PC-9 (cell line): ENCODE measurements around the gene ATP10D. TPM values are rescaled to one million over a fixed set of nuclear protein-coding genes. Genes with fewer than 3 reads are reported as not detected.

Experiments
- BruUV-seq: library from RNA; stranded (reverse); fragments of 400-500 nt; replicated peaks from 2 replicates; lab custom pipeline; 2021; lab: Mats Ljungman, UMichigan
- CTCF ChIA-PET: fragments of 300-600 bp; sonication (Branson Sonifier 250); formaldehyde crosslinking; loops from one replicate; lab custom pipeline; 2022; ENCODE audit warnings: antibody characterized with exemption; lab: Charles Lee
- POLR2A ChIA-PET: fragments of 300-600 bp; sonication (Branson Sonifier 250); formaldehyde crosslinking; loops from one replicate; lab custom pipeline; 2022; ENCODE audit warnings: antibody characterized with exemption; ENCODE audit not compliant: unreplicated experiment; lab: Charles Lee
- DNase-seq, 2 experiments: peaks; one replicate each; pipeline versions ENCODE4 v3.0.0 to v3.0.0-alpha.2; 2015 to 2022; ENCODE audit warnings: mixed read lengths in 1 of 2
- H2AFZ ChIP-seq: fragments of 200-600 bp; sonication (generic); 2 replicates; pipeline ENCODE4 v1.8.1; 2017; ENCODE audit warnings: antibody characterized with exemption
- H3F3A ChIP-seq: fragments of 200-600 bp; sonication (generic); 2 replicates; pipeline ENCODE4 v1.8.1; 2017; ENCODE audit warnings: antibody characterized with exemption, mild to moderate bottlenecking, low read depth; ENCODE audit not compliant: insufficient read depth
- H3K27ac ChIP-seq: fragments of 200-600 bp; sonication (generic); 2 replicates; pipeline ENCODE4 v1.6.1; 2016; ENCODE audit warnings: mixed run types
- H3K27me3 ChIP-seq: fragments of 200-600 bp; sonication (generic); 2 replicates; pipeline ENCODE4 v1.6.1; 2016; ENCODE audit warnings: low read depth, mixed run types; ENCODE audit not compliant: insufficient read depth
- H3K36me3 ChIP-seq: fragments of 200-600 bp; sonication (generic); 2 replicates; pipeline ENCODE4 v1.6.1; 2016; ENCODE audit warnings: low read depth, mixed run types
- H3K4me1 ChIP-seq: fragments of 200-600 bp; sonication (generic); replicated peaks from 2 replicates; pipeline ENCODE4 v1.6.1; 2016; ENCODE audit warnings: mixed run types; ENCODE audit not compliant: insufficient read depth
- H3K4me2 ChIP-seq: fragments of 200-600 bp; sonication (generic); 2 replicates; pipeline ENCODE4 v1.6.1; 2017; ENCODE audit warnings: mixed run types
- H3K4me3 ChIP-seq: fragments of 200-600 bp; sonication (generic); 2 replicates; pipeline ENCODE4 v1.6.1; 2016; ENCODE audit warnings: mixed run types
- H3K79me2 ChIP-seq: fragments of 200-600 bp; sonication (generic); 2 replicates; pipeline ENCODE4 v1.6.1; 2017; ENCODE audit warnings: low read depth, mixed run types
- H3K9me2 ChIP-seq: fragments of 200-600 bp; sonication (generic); 2 replicates; pipeline ENCODE4 v1.8.1; 2017; ENCODE audit warnings: mild to moderate bottlenecking; ENCODE audit not compliant: insufficient read depth
- H3K9me3 ChIP-seq: fragments of 200-600 bp; sonication (generic); 2 replicates; pipeline ENCODE4 v1.8.1; 2016; ENCODE audit warnings: low read depth; ENCODE audit not compliant: insufficient read depth
- H4K20me1 ChIP-seq: fragments of 200-600 bp; sonication (generic); 2 replicates; pipeline ENCODE4 v1.8.1; 2017; ENCODE audit not compliant: insufficient read depth
- EZH2 ChIP-seq: fragments of 200-600 bp; sonication (generic); IDR thresholded peaks from 2 replicates; pipeline ENCODE4 v1.8.0; 2017; ENCODE audit warnings: antibody characterized with exemption, low read depth
- intact Hi-C: fragments of 100-400 bp; cut with micrococcal nuclease; formaldehyde crosslinking; loops from one replicate; pipeline ENCODE4 v1.10.0; 2022; ENCODE audit not compliant: unreplicated experiment
- total RNA-seq: library from RNA; stranded (reverse); gene quantifications from 2 replicates; pipeline ENCODE4 v1.2.3, GENCODE V29; 2021
- TF ChIP-seq, protein P1 (sequence below): fragments of 200-600 bp; sonication (generic); conservative IDR thresholded peaks from 2 replicates; pipeline ENCODE4 v1.6.1; 2017; ENCODE audit warnings: mixed run types, antibody characterized with exemption, mild to moderate bottlenecking, moderate library complexity

The ATP10D gene
- total RNA-seq, 1 experiment from 2014 or later = 35.2 TPM

DNA sequence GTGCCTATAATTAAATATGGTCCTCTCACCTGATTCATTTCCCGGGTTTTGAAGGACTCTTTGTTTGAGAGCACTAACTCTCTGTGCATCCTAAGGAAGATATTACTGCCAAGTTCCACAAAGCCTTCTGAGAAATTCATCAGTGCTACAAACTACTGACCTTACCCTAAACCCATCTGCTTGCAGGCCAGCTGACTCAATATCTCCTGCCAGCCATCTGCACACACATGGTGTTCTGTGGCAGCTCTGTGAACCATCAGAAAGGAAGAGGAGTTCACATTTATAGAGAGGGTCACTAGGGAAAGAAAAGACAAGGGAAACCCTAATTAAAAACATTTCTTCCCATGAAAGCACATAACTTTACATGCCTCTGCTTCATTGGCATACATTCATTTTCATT lies 156.7 kb downstream of the ATP10D start:
- BruUV-seq = no TSS peak
- POLR2A ChIA-PET = no interaction called here

DNA sequence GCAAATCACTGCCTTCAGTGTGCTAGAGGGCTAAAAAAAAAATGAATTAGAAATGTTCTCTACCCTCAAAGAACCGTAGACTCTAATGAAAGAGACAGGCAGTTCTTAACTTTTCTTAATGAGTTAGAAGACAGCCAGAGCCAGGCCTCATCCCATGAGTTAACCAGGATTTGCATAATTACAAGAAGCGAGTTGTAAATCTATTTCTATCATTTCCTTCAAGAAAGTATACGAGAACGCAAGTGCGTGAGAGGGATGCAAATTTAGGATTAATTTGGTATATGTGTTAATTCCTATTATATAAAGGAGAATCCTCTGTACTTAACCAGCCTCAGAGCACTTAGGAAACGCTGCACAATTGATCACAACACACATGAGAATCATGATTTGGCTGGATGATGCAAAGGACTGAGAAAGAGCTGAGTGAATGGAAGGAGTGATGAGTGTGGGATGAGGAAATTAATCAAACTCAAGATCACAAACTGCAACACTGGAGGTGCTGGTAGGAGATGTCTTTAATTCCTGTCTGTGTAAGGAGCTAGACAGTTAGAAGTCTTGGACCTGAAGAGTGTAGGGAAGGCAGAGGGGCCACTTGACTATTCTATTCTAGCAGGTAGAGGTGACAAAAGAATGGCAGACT lies 157.2 kb downstream of the ATP10D start:
- ChIA-PET CTCF (no interaction called here), POLR2A (no interaction called here)
- no peak overlapping the region for H2AFZ ChIP-seq
- no TSS peak for BruUV-seq
- no peaks in the 10 kb centered on the region for H4K20me1 ChIP-seq
- no peak for TF ChIP-seq EZH2
- TF ChIP-seq, protein P1, sequence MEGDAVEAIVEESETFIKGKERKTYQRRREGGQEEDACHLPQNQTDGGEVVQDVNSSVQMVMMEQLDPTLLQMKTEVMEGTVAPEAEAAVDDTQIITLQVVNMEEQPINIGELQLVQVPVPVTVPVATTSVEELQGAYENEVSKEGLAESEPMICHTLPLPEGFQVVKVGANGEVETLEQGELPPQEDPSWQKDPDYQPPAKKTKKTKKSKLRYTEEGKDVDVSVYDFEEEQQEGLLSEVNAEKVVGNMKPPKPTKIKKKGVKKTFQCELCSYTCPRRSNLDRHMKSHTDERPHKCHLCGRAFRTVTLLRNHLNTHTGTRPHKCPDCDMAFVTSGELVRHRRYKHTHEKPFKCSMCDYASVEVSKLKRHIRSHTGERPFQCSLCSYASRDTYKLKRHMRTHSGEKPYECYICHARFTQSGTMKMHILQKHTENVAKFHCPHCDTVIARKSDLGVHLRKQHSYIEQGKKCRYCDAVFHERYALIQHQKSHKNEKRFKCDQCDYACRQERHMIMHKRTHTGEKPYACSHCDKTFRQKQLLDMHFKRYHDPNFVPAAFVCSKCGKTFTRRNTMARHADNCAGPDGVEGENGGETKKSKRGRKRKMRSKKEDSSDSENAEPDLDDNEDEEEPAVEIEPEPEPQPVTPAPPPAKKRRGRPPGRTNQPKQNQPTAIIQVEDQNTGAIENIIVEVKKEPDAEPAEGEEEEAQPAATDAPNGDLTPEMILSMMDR = no peak
- no peaks in the 10 kb centered on the region for H3K36me3 ChIP-seq
- no peaks in the 10 kb centered on the region for H3K4me1 ChIP-seq
- H3K79me2 ChIP-seq = no peaks in the 10 kb centered on the region
- no peak overlapping the region for H3K27ac ChIP-seq
- no peaks in the 10 kb centered on the region for H3K27me3 ChIP-seq
- no peak overlapping the region for H3K4me3 ChIP-seq
- no peak for DNase-seq
- no peaks in the 10 kb centered on the region for H3F3A ChIP-seq
- H3K9me3 ChIP-seq = no peaks in the 10 kb centered on the region
- intact Hi-C loops = no loop called here
- no peak overlapping the region for H3K4me2 ChIP-seq
- no peaks in the 10 kb centered on the region for H3K9me2 ChIP-seq

More for the DNA sequence above, 156.7 kb downstream of the ATP10D start:
- Histone ChIP-seq H3K9me3 (no peaks in the 10 kb centered on the region), H3K9me2 (no peaks in the 10 kb centered on the region), H3K4me1 (no peaks in the 10 kb centered on the region), H3K4me2 (no peak overlapping the region), H3K79me2 (no peaks in the 10 kb centered on the region), H3K27me3 (no peaks in the 10 kb centered on the region), H3K27ac (no peak overlapping the region), H4K20me1 (no peaks in the 10 kb centered on the region), H3F3A (no peaks in the 10 kb centered on the region), H3K36me3 (no peaks in the 10 kb centered on the region), H3K4me3 (no peak overlapping the region), H2AFZ (no peak overlapping the region)
- intact Hi-C loops = no loop called here
- no peak for TF ChIP-seq EZH2
- TF ChIP-seq, protein P1 = no peak
- no peak for DNase-seq
- CTCF ChIA-PET = no interaction called here

Other genes with a start within 250 kb of the ATP10D start
- 22.7 and 27.4 TPM in 2 replicates for gene COMMD8, start 21.6 kb upstream of the ATP10D start, total RNA-seq